Measurements from ENCODE around the gene AFTPH.

DNA sequence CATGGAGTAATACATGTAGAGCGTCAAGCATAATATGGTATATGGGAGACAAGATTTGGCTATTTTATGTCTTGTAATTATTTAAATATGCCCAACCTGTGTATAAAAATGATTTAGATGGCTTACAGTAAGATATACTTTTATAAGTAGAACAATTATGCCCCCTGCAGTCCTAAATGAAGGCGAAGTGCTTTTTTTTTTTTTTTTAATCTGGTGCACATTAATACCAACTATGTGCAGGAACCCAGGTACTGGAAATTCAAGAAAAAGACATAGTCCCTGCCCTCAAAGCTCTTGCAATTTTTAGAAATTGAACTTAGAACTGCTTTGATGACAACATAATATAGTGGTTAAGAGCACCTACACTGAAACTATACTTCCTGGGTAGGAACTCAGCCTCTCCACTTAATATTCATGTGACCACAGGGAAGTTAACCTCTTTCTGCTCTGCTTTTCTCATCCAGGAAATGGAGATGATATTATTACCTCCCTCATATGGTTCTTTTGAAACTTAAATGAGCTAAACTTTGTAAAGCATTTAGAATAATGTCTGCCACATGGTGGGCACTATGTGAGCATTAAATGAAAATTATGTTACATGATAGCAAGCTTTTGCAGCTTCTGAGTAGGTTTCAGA lies 38.1 kb downstream of the AFTPH start:
- TF ChIP-seq, protein P1, sequence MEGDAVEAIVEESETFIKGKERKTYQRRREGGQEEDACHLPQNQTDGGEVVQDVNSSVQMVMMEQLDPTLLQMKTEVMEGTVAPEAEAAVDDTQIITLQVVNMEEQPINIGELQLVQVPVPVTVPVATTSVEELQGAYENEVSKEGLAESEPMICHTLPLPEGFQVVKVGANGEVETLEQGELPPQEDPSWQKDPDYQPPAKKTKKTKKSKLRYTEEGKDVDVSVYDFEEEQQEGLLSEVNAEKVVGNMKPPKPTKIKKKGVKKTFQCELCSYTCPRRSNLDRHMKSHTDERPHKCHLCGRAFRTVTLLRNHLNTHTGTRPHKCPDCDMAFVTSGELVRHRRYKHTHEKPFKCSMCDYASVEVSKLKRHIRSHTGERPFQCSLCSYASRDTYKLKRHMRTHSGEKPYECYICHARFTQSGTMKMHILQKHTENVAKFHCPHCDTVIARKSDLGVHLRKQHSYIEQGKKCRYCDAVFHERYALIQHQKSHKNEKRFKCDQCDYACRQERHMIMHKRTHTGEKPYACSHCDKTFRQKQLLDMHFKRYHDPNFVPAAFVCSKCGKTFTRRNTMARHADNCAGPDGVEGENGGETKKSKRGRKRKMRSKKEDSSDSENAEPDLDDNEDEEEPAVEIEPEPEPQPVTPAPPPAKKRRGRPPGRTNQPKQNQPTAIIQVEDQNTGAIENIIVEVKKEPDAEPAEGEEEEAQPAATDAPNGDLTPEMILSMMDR (IDR thresholded peaks at IDR 0.05), result peak in 4 of 6 experiments; percentile 15 to 34 (median 18)
- no peak for TF ChIP-seq POLR2A (IDR thresholded peaks at IDR 0.05)

Measured in esophagus squamous epithelium (tissue), 4 donors.